GM18870 (cell line): Measurements from ENCODE around the gene NEB.

Experiments used
- ATAC-seq: cut with Tn5 transposase; IDR thresholded peaks from one replicate; pipeline ENCODE4 v1.9.1; 2021; ENCODE audit warnings: moderate library complexity; ENCODE audit not compliant: unreplicated experiment

Gene NEB

GRCh38 chr2:151486053-151486452 is 248.2 kb downstream of the NEB start:
- no peak for ATAC-seq

GRCh38 chr2:151484100-151484499 is 250.2 kb downstream of the NEB start:
- ATAC-seq, result no peak

DNA sequence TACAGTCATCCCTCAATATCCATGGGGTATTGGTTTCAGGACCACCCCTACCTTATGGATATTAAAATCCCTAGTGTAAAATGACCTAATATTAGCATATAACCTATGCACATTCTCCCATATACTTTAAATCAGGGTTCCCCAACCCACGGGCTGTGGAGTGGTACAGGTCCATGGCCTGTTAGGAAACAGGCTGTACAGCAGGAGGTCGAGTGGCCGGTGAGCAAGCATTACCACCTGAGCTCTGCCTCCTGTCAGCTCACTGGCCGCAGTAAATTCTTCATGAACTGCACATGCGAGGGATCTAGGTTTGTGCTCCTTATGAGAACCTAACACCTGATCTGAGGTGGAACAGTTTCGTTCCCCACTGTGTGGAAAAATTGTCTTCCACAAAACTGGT is 250.7 kb downstream of the NEB start:
- ATAC-seq, result no peak

DNA sequence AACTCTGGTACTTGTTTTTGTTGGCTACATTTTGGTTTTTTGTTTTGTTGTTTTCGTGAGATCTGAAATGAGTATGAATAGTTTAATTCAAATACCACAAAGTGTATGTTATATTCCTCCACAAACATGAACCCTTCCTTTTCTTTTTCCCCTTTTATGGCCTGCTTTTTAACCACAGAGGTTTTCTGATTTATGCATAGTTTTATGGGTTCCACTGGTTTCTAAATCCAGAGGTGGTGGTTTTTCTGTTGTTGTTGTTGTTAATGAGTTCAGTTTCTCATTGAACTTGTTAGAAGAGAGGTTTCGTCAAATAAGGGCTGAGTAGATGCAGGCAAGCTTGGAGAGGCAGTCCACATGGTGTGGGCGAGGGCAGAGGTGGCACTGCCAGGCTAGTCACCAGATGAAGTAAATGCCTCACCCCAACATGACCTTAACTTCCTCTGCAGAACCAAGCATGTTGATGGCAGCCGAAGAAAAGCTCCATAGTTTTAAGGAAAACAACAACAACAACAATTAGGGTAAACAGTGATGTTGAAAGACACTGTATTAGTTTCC is 252.0 kb downstream of the NEB start:
- no peak for ATAC-seq

- no peak for ATAC-seq
These were observed 252.5 kb downstream of the NEB start for GRCh38 chr2:151481744-151482143.

DNA sequence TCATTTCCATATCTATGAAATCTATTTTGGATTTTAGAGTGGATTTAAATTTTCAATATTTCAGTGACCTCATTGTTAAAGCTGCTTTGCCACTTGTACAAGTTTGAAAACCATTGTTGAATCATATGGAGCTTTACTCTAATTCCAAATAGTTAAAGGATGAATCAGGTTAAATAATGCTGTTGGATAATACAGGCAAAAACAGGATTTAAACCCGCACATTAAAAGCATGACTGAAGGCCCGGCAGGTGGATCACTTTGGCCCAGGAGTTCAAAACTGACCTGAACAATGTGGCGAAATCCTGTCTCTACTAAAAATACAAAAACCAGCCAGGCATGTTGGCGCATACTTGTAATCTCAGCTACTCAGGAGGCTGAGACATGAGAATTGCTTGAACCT is 256.3 kb downstream of the NEB start:
- ATAC-seq, result no peak

DNA sequence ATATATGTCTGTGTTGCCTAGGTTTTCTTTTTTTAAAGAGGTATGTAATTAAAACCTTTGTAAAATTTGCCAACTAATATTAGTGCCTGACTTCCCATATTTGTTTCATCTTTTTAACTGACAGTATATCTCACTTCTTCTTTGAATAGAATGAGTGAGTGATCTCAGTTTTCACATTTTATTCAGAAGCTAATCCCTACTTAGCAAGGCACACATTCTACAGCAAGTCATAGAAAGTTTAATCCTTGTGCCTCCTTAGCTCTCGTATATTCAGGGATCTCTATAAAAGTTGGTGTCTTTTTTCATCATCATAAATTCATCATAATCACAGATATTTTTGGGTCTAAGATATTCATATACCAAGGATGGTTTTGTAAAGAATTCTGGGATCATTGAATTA is 258.0 kb downstream of the NEB start:
- ATAC-seq, result no peak

- no peak for ATAC-seq
These were observed 259.2 kb downstream of the NEB start for GRCh38 chr2:151475071-151475470.

DNA sequence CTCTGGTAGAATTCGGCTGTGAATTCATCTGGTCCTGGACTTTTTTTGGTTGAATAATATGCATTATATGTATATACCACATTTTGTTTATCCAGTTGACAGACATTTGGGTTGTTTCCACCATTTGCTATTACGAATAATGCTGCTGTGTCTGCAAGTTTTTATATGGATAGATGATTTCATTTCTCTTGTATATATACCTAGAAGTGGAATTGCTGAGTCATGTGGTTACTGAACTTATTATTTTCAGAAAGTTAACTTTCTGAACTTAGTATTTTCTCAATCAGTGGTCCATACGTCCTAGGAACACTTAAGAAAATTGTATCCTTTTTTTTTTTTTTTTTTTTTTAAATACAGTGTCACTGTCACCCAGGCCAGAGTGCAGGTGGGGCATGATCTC is 261.3 kb downstream of the NEB start:
- no peak for ATAC-seq

- no peak for ATAC-seq
These were observed 263.7 kb downstream of the NEB start for GRCh38 chr2:151470556-151470955.

- no peak for ATAC-seq
These were observed 268.5 kb downstream of the NEB start for GRCh38 chr2:151465771-151466170.

DNA sequence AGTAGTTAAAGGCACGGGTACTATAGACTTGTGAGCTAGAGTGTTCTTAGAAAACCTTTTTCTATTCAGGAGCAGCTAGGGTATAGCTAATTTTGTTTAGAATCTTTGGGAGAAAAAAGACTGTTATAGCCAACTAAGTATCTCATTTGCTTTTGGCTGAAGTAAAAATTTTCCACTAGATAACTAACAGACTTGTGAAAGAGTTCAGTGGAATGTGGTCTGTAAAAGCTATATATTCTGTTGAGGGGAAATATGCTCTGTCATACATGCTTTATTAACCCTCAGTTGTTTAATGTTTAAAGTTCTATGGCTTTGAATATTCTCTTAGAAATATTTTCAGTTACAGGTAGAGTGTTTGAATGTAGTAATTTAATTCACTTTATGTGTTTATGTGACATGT is 274.9 kb downstream of the NEB start:
- no peak for ATAC-seq

- ATAC-seq, result no peak
These were observed 295.1 kb downstream of the NEB start for GRCh38 chr2:151439127-151439526.

GRCh38 chr2:151438506-151438905 is 295.8 kb downstream of the NEB start:
- no peak for ATAC-seq

GRCh38 chr2:151437630-151438029 is 296.6 kb downstream of the NEB start:
- ATAC-seq, result no peak
